SH-SY5Y (cell line): ENCODE data around the gene DGLUCY.

Experiments used
- GATA2 ChIP-seq: IDR thresholded peaks from 2 replicates; pipeline ENCODE4 v1.6.1; 2011; ENCODE audit warnings: mild to moderate bottlenecking, low read depth, low read length
- GATA3 ChIP-seq: IDR thresholded peaks from 2 replicates; pipeline ENCODE4 v1.6.1; 2011; ENCODE audit warnings: low read depth, mild to moderate bottlenecking, low read length, moderate library complexity

GRCh38 chr14:91207008-91207407, 93.1 kb downstream of the DGLUCY start:
- TF ChIP-seq GATA3 = no peak
- no peak for TF ChIP-seq GATA2
